Measurements from ENCODE around the gene ZNF358. TPM values are rescaled to one million over a fixed set of nuclear protein-coding genes. Genes with fewer than 3 reads are reported as not detected.
A peak's percentile ranks its signal among the peaks of the same experiment; 100 is the strongest.

The ZNF358 gene
- total RNA-seq, 4 donors from 2014 or later: 69.8 to 139 (median 116) TPM

DNA sequence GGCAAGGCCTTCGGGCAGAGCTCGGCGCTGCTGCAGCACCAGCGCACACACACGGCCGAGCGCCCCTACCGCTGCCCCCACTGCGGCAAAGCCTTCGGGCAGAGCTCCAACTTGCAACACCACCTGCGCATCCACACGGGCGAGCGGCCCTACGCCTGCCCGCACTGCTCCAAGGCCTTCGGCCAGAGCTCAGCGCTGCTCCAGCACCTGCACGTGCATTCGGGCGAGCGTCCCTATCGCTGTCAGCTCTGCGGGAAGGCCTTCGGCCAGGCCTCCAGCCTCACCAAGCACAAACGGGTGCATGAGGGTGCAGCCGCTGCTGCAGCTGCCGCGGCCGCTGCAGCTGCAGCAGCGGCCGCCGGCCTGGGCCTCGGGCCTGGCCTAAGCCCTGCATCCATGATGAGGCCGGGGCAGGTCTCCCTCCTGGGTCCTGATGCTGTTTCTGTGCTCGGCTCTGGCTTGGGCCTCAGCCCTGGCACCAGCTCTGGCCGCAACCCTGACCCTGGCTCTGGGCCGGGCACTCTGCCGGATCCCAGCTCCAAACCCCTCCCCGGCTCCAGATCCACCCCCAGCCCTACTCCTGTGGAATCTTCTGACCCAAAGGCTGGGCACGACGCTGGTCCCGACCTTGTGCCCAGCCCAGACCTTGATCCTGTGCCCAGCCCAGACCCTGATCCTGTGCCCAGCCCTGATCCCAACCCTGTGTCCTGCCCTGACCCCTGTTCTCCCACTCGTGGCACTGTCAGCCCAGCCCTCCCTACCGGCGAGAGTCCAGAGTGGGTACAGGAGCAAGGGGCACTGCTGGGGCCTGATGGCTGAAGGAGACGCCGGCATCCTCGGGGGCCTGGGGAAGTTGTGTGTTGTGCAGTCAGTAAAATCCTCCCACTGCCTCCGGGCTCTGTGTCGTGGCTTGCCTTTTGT lies 4.5 kb downstream of the ZNF358 start:
- ATAC-seq (no peak), DNase-seq (no peak)
- intact Hi-C loops (cut with DNase I; ENCODE audit: low total_unique reads) (no loop called here), in situ Hi-C loops (cut with MboI; ENCODE audit: low sequenced_read_pairs in 4 of 4) (no loop called here)
- Histone ChIP-seq H3K27ac (peak overlapping the region in 1 of 4 donors; percentile 18), H3K36me3 (peaks cover 0 to 8% of the 10 kb centered on the region in 2 donors), H3K9me3 (no peaks in the 10 kb centered on the region), H3K4me3 (no peak overlapping the region), H3K4me1 (peaks cover 24 to 31% of the 10 kb centered on the region in 2 donors), H3K27me3 (no peaks in the 10 kb centered on the region)
- no peak for TF ChIP-seq POLR2A (IDR thresholded peaks at IDR 0.05)
- TF ChIP-seq, protein P1, sequence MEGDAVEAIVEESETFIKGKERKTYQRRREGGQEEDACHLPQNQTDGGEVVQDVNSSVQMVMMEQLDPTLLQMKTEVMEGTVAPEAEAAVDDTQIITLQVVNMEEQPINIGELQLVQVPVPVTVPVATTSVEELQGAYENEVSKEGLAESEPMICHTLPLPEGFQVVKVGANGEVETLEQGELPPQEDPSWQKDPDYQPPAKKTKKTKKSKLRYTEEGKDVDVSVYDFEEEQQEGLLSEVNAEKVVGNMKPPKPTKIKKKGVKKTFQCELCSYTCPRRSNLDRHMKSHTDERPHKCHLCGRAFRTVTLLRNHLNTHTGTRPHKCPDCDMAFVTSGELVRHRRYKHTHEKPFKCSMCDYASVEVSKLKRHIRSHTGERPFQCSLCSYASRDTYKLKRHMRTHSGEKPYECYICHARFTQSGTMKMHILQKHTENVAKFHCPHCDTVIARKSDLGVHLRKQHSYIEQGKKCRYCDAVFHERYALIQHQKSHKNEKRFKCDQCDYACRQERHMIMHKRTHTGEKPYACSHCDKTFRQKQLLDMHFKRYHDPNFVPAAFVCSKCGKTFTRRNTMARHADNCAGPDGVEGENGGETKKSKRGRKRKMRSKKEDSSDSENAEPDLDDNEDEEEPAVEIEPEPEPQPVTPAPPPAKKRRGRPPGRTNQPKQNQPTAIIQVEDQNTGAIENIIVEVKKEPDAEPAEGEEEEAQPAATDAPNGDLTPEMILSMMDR (IDR thresholded peaks at IDR 0.05 in 4 of 5, conservative IDR thresholded peaks at IDR 0.05 in 1 of 5): no peak

- ATAC-seq (no peak), DNase-seq (no peak)
- intact Hi-C loops (cut with DNase I; ENCODE audit: low total_unique reads) (loop anchor here (1.0 to 2.0 kb wide), 4 partner anchors 13 to 422 kb away; partner anchors contain the start of genes PET100, PEX11G and XAB2), in situ Hi-C loops (cut with MboI; ENCODE audit: low sequenced_read_pairs in 4 of 4) (no loop called here)
- Histone ChIP-seq H3K27ac (peak overlapping the region; percentile 45 to 84 (median 62)), H3K36me3 (peaks cover 0 to 19% of the 10 kb centered on the region in 2 donors), H3K27me3 (no peaks in the 10 kb centered on the region), H3K4me3 (peak overlapping the region; percentile 67 to 95 (median 85)), H3K4me1 (peaks cover 21 to 26% of the 10 kb centered on the region in 2 donors), H3K9me3 (no peaks in the 10 kb centered on the region)
- TF ChIP-seq POLR2A (IDR thresholded peaks at IDR 0.05): no peak
- TF ChIP-seq, protein P1 (IDR thresholded peaks at IDR 0.05 in 4 of 5, conservative IDR thresholded peaks at IDR 0.05 in 1 of 5): no peak
These were observed 5.7 kb downstream of the ZNF358 start for GRCh38 chr19:7521551-7522071.

DNA sequence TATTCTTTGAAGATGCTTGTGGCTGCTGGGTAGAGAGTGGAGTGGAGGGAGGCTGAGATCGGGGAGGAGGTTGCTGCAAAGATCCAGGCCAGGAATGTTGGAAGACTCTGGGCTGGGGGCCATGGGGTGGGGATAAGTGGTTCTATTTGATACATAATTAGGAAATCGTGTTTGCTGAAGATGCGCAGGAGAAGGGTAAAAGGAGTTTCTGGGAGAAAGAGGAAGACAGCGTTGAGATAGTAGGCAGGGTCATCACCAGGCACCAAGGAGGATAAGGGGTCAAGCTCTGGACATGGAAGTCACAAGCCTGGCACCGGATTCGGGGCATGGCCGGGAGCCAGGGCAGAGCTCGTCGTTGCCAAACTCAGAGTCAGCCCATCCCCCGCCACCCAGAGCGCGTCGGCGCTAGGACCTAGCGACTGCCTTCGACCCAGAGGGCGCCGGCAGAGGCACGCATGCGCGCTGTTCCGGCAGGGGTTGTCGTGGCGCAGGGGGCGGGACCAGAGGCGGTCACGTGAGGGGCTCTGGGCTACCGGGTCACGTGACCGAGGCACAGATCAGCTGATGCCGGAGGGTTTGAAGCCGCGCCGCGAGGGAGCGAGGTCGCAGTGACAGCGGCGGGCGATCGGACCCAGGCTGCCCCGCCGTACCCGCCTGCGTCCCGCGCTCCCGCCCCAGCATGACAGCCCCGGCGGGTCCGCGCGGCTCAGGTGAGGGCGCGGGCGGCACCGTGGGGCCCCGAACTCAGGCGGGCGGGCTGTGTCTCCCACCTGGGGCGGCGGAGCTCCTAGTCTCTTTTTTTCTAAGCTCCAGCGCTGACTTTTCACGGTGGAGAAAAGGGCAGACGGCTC lies 6.4 kb downstream of the ZNF358 start, which contains the start of gene MCOLN1:
Gene MCOLN1 (plus strand): TSS at position 553 of the 851 bp plus-strand sequence. CDS start 127 bp downstream, at position 680.
- peak; percentile 99 for DNase-seq
- Histone ChIP-seq H3K4me3 (peak within 1 kb of the TSS; percentile 67 to 95 (median 85)), H3K9me3 (no peaks in the 10 kb centered on the region), H3K27me3 (no peaks in the 10 kb centered on the region), H3K36me3 (peaks cover 0 to 21% of the 10 kb centered on the region in 2 donors), H3K4me1 (peaks cover 15 to 19% of the 10 kb centered on the region in 2 donors), H3K27ac (peak within 1 kb of the TSS; percentile 48 to 84 (median 70))
- in situ Hi-C loops (cut with MboI; ENCODE audit: low sequenced_read_pairs in 4 of 4) (no loop called here), intact Hi-C loops (cut with DNase I; ENCODE audit: low total_unique reads) (loop anchor here (1.0 to 2.0 kb wide), 4 partner anchors 12 to 423 kb away; partner anchors contain the start of genes PET100, PEX11G and XAB2)
- TF ChIP-seq, protein P1 (IDR thresholded peaks at IDR 0.05 in 4 of 5, conservative IDR thresholded peaks at IDR 0.05 in 1 of 5): peak in 2 of 5 experiments; percentile 66 to 73
- peak; percentile 52 to 71 for TF ChIP-seq POLR2A (IDR thresholded peaks at IDR 0.05)
- peak; percentile 92 to 93 for ATAC-seq
